ENCODE results near the gene TXLNB.

The TXLNB gene

GRCh38 chr6:139311831-139312230, 20.0 kb upstream of the TXLNB start:
- H2BK12ac ChIP-seq (ENCODE audit: low read length in 2 of 2): no peak overlapping the region
- no peak overlapping the region for H3K4me2 ChIP-seq (ENCODE audit: low read length, poor library complexity, severe bottlenecking)
- no peak overlapping the region for H3K9ac ChIP-seq (ENCODE audit: low read length)
- H3K9me3 ChIP-seq (ENCODE audit: control insufficient read depth, low read length): no peaks in the 10 kb centered on the region
- H4K91ac ChIP-seq (ENCODE audit: low read length): no peak overlapping the region
- no peak overlapping the region for H2AFZ ChIP-seq (ENCODE audit: low read depth, low read length)
- no peak overlapping the region for H4K8ac ChIP-seq (ENCODE audit: low read length)
- no peaks in the 10 kb centered on the region for H3K36me3 ChIP-seq (ENCODE audit: control insufficient read depth in 1 of 2, insufficient read depth in 2 of 2, low read depth in 1 of 2, low read length in 2 of 2)
- WGBS: no CpG with 5 or more reads among the region's 2 CpGs
- no peak overlapping the region for H3K4ac ChIP-seq (ENCODE audit: low read depth in 1 of 2, low read length in 2 of 2)
- no peaks in the 10 kb centered on the region for H3K27me3 ChIP-seq (ENCODE audit: control insufficient read depth in 1 of 2, insufficient read depth in 1 of 2, low read length in 2 of 2)
- DNase-seq: no peak
- no peak overlapping the region for H3K4me3 ChIP-seq (ENCODE audit: insufficient read depth in 1 of 2, low read depth in 1 of 2, low read length in 2 of 2)
- H3K79me1 ChIP-seq (replicated peaks; ENCODE audit: low read length, poor library complexity, severe bottlenecking): no peaks in the 10 kb centered on the region
- H2AK5ac ChIP-seq (ENCODE audit: low read length, severe bottlenecking): no peak overlapping the region
- H2BK15ac ChIP-seq (ENCODE audit: low read depth, poor library complexity, severe bottlenecking): no peak overlapping the region
- H2BK5ac ChIP-seq (ENCODE audit: low read depth, low read length, poor library complexity, severe bottlenecking): no peak overlapping the region
- no peak overlapping the region for H3K14ac ChIP-seq (ENCODE audit: low read length in 2 of 2)
- no peak overlapping the region for H3K23ac ChIP-seq (ENCODE audit: low read length in 2 of 2)
- H3K4me1 ChIP-seq (ENCODE audit: control insufficient read depth, insufficient read depth, low read depth, low read length): no peaks in the 10 kb centered on the region
- no peak overlapping the region for H3K27ac ChIP-seq (ENCODE audit: low read length, poor library complexity, severe bottlenecking)
- no peak overlapping the region for H2BK120ac ChIP-seq (ENCODE audit: low read depth, low read length)
- H3K18ac ChIP-seq (ENCODE audit: low read depth in 1 of 2, low read length in 2 of 2): no peak overlapping the region

DNA sequence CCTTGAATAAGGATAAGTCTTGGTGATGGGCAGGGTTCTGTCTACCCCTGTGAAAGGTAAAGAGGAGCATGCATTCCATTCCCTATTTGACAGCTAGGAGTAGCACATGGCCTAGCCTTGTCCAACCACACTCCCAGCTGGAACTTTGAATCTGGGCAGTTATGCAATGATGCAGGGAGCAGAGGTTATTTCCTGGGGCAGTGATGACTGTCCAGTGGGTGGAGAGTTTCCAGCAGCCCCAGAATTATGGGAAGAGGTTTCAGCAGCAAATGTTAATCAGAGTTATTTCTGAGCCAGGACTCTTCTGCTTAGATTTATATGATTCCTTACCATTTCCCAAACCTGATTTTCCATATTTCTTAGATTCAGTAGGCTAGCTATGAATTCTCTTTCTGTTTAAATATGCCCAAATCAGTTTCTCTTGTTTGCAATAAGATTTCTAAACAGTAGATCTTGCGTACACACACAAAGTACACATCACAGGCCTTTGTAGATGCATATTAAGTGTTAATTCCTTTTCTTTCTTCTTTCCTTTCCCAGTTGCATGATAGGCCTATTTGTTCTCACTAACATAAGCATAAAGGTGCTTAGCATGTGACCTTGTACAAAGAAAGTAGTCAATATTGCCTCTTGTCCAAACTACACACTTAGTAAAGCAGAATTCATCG, 17.3 kb upstream of the TXLNB start:
- H3K9me3 ChIP-seq (ENCODE audit: control insufficient read depth, low read length): no peaks in the 10 kb centered on the region
- H2AK5ac ChIP-seq (ENCODE audit: low read length, severe bottlenecking): no peak overlapping the region
- H4K91ac ChIP-seq (ENCODE audit: low read length): no peak overlapping the region
- no peak overlapping the region for H2BK15ac ChIP-seq (ENCODE audit: low read depth, poor library complexity, severe bottlenecking)
- H3K14ac ChIP-seq (ENCODE audit: low read length in 2 of 2): no peak overlapping the region
- H3K9ac ChIP-seq (ENCODE audit: low read length): no peak overlapping the region
- no peaks in the 10 kb centered on the region for H3K4me1 ChIP-seq (ENCODE audit: control insufficient read depth, insufficient read depth, low read depth, low read length)
- H4K8ac ChIP-seq (ENCODE audit: low read length): no peak overlapping the region
- H3K4me3 ChIP-seq (ENCODE audit: insufficient read depth in 1 of 2, low read depth in 1 of 2, low read length in 2 of 2): no peak overlapping the region
- H3K23ac ChIP-seq (ENCODE audit: low read length in 2 of 2): no peak overlapping the region
- no peaks in the 10 kb centered on the region for H3K27me3 ChIP-seq (ENCODE audit: control insufficient read depth in 1 of 2, insufficient read depth in 1 of 2, low read length in 2 of 2)
- H2BK120ac ChIP-seq (ENCODE audit: low read depth, low read length): no peak overlapping the region
- no peaks in the 10 kb centered on the region for H3K36me3 ChIP-seq (ENCODE audit: control insufficient read depth in 1 of 2, insufficient read depth in 2 of 2, low read depth in 1 of 2, low read length in 2 of 2)
- H2AFZ ChIP-seq (ENCODE audit: low read depth, low read length): no peak overlapping the region
- no peak overlapping the region for H3K18ac ChIP-seq (ENCODE audit: low read depth in 1 of 2, low read length in 2 of 2)
- H2BK5ac ChIP-seq (ENCODE audit: low read depth, low read length, poor library complexity, severe bottlenecking): no peak overlapping the region
- 100% methylated on average over 2 of the region's 2 CpGs for WGBS
- H3K4me2 ChIP-seq (ENCODE audit: low read length, poor library complexity, severe bottlenecking): no peak overlapping the region
- no peak overlapping the region for H2BK12ac ChIP-seq (ENCODE audit: low read length in 2 of 2)
- H3K27ac ChIP-seq (ENCODE audit: low read length, poor library complexity, severe bottlenecking): no peak overlapping the region
- no peak overlapping the region for H3K4ac ChIP-seq (ENCODE audit: low read depth in 1 of 2, low read length in 2 of 2)
- H3K79me1 ChIP-seq (replicated peaks; ENCODE audit: low read length, poor library complexity, severe bottlenecking): no peaks in the 10 kb centered on the region
- peak; percentile 74 for DNase-seq

DNA sequence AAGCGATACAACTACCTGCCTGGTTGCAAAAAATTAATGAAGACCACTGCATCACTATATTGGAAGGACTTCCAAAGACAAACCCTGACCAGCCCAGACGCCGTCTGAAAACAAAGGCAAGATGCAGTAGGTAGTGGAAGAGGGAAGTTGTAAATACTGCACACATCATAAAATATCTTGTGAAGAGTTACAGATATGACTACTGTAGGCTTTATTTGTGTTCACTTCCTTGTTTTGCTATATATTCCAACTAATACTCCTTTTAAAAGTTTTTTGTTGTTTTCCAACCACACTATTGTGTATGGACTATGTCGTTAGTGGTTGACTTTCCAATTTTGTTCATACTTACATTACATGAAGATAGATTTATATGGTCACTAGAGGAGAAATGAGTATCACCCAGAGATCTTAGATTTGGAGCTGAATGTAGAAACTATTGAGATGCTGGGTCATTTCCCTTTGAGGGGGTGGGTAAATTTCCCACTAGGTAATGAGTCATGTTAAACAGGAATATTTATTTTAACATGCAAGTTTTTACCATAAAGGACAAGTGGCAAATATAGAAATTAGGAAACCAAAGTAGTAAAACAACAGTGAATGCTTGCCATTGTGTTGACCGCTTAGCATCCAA, 16.6 kb upstream of the TXLNB start:
- Histone ChIP-seq H3K4me1 (ENCODE audit: control insufficient read depth, insufficient read depth, low read depth, low read length) (no peaks in the 10 kb centered on the region), H2AFZ (ENCODE audit: low read depth, low read length) (no peak overlapping the region), H4K91ac (ENCODE audit: low read length) (no peak overlapping the region), H3K79me1 (replicated peaks; ENCODE audit: low read length, poor library complexity, severe bottlenecking) (no peaks in the 10 kb centered on the region), H2BK12ac (ENCODE audit: low read length in 2 of 2) (no peak overlapping the region), H2BK120ac (ENCODE audit: low read depth, low read length) (no peak overlapping the region), H2BK5ac (ENCODE audit: low read depth, low read length, poor library complexity, severe bottlenecking) (no peak overlapping the region), H3K4me2 (ENCODE audit: low read length, poor library complexity, severe bottlenecking) (no peak overlapping the region), H3K9me3 (ENCODE audit: control insufficient read depth, low read length) (no peaks in the 10 kb centered on the region), H2BK15ac (ENCODE audit: low read depth, poor library complexity, severe bottlenecking) (no peak overlapping the region), H3K4me3 (ENCODE audit: insufficient read depth in 1 of 2, low read depth in 1 of 2, low read length in 2 of 2) (no peak overlapping the region), H3K27ac (ENCODE audit: low read length, poor library complexity, severe bottlenecking) (no peak overlapping the region), H3K27me3 (ENCODE audit: control insufficient read depth in 1 of 2, insufficient read depth in 1 of 2, low read length in 2 of 2) (no peaks in the 10 kb centered on the region), H4K8ac (ENCODE audit: low read length) (no peak overlapping the region), H3K18ac (ENCODE audit: low read depth in 1 of 2, low read length in 2 of 2) (no peak overlapping the region), H2AK5ac (ENCODE audit: low read length, severe bottlenecking) (no peak overlapping the region), H3K23ac (ENCODE audit: low read length in 2 of 2) (no peak overlapping the region), H3K14ac (ENCODE audit: low read length in 2 of 2) (no peak overlapping the region), H3K9ac (ENCODE audit: low read length) (no peak overlapping the region), H3K4ac (ENCODE audit: low read depth in 1 of 2, low read length in 2 of 2) (no peak overlapping the region), H3K36me3 (ENCODE audit: control insufficient read depth in 1 of 2, insufficient read depth in 2 of 2, low read depth in 1 of 2, low read length in 2 of 2) (no peaks in the 10 kb centered on the region)
- no peak for DNase-seq
- WGBS: no CpG with 5 or more reads among the region's 5 CpGs

GRCh38 chr6:139306291-139306981, 14.6 kb upstream of the TXLNB start:
- Histone ChIP-seq H3K9ac (ENCODE audit: low read length) (no peak overlapping the region), H3K79me1 (replicated peaks; ENCODE audit: low read length, poor library complexity, severe bottlenecking) (no peaks in the 10 kb centered on the region), H2BK15ac (ENCODE audit: low read depth, poor library complexity, severe bottlenecking) (no peak overlapping the region), H2AFZ (ENCODE audit: low read depth, low read length) (peak overlapping the region; percentile 63), H2BK120ac (ENCODE audit: low read depth, low read length) (no peak overlapping the region), H4K91ac (ENCODE audit: low read length) (no peak overlapping the region), H3K9me3 (ENCODE audit: control insufficient read depth, low read length) (no peaks in the 10 kb centered on the region), H2BK5ac (ENCODE audit: low read depth, low read length, poor library complexity, severe bottlenecking) (no peak overlapping the region), H3K27me3 (ENCODE audit: control insufficient read depth in 1 of 2, insufficient read depth in 1 of 2, low read length in 2 of 2) (no peaks in the 10 kb centered on the region), H3K4me3 (ENCODE audit: insufficient read depth in 1 of 2, low read depth in 1 of 2, low read length in 2 of 2) (no peak overlapping the region), H3K4ac (ENCODE audit: low read depth in 1 of 2, low read length in 2 of 2) (peak overlapping the region in 1 of 2 experiments; percentile 79), H3K23ac (ENCODE audit: low read length in 2 of 2) (peak overlapping the region in 1 of 2 experiments; percentile 94), H3K4me1 (ENCODE audit: control insufficient read depth, insufficient read depth, low read depth, low read length) (no peaks in the 10 kb centered on the region), H3K27ac (ENCODE audit: low read length, poor library complexity, severe bottlenecking) (no peak overlapping the region), H4K8ac (ENCODE audit: low read length) (no peak overlapping the region), H2BK12ac (ENCODE audit: low read length in 2 of 2) (peak overlapping the region in 1 of 2 experiments; percentile 86), H3K14ac (ENCODE audit: low read length in 2 of 2) (no peak overlapping the region), H2AK5ac (ENCODE audit: low read length, severe bottlenecking) (no peak overlapping the region), H3K36me3 (ENCODE audit: control insufficient read depth in 1 of 2, insufficient read depth in 2 of 2, low read depth in 1 of 2, low read length in 2 of 2) (no peaks in the 10 kb centered on the region), H3K18ac (ENCODE audit: low read depth in 1 of 2, low read length in 2 of 2) (peak overlapping the region in 1 of 2 experiments; percentile 87), H3K4me2 (ENCODE audit: low read length, poor library complexity, severe bottlenecking) (no peak overlapping the region)
- 67% methylated on average over 3 of the region's 3 CpGs for WGBS
- no peak for DNase-seq

Measured in mesenchymal stem cell (in vitro differentiated cells and primary cell).